OCI-LY1 (cell line): ENCODE results near the gene MICU1.

Experiments used
- H2AFZ ChIP-seq: fragments of 200-600 bp; sonication (generic), shearing (Covaris generic); 2 replicates; pipeline ENCODE4 v1.6.0; 2014; ENCODE audit warnings: antibody characterized with exemption, mild to moderate bottlenecking, low read length
- H3F3A ChIP-seq: fragments of 200-600 bp; sonication (generic), shearing (Covaris generic); 2 replicates; pipeline ENCODE4 v1.6.0; 2014; ENCODE audit warnings: mild to moderate bottlenecking, antibody characterized with exemption, low read length, moderate library complexity; ENCODE audit not compliant: insufficient read depth
- H3K27ac ChIP-seq: fragments of 200-600 bp; sonication (generic); 2 replicates; pipeline ENCODE4 v1.5.1; 2014; ENCODE audit warnings: low read length, mixed run types, mild to moderate bottlenecking, low read depth; ENCODE audit not compliant: poor library complexity, severe bottlenecking
- H3K27me3 ChIP-seq: fragments of 200-600 bp; sonication (generic); 2 replicates; pipeline ENCODE4 v1.6.0; 2014; ENCODE audit warnings: antibody characterized with exemption, mild to moderate bottlenecking, low read length, moderate library complexity; ENCODE audit not compliant: insufficient read depth
- H3K36me3 ChIP-seq: fragments of 200-600 bp; sonication (generic); 2 replicates; pipeline ENCODE4 v1.6.1; 2014; ENCODE audit warnings: mild to moderate bottlenecking, antibody characterized with exemption, low read length, moderate library complexity, mixed read lengths; ENCODE audit not compliant: insufficient read depth
- H3K4me1 ChIP-seq: fragments of 200-600 bp; sonication (generic); 2 replicates; pipeline ENCODE4 v1.5.1; 2014; ENCODE audit warnings: mild to moderate bottlenecking, low read length, moderate library complexity; ENCODE audit not compliant: insufficient read depth, severe bottlenecking
- H3K4me2 ChIP-seq: fragments of 200-600 bp; sonication (generic), shearing (Covaris generic); 2 replicates; pipeline ENCODE4 v1.6.1; 2014; ENCODE audit warnings: low read length
- H3K4me3 ChIP-seq: fragments of 200-600 bp; sonication (generic); 2 replicates; pipeline ENCODE4 v1.5.1; 2014; ENCODE audit warnings: low read length, low read depth, mild to moderate bottlenecking, mixed read lengths; ENCODE audit not compliant: poor library complexity, severe bottlenecking
- H3K79me2 ChIP-seq: fragments of 200-600 bp; shearing (Covaris generic); 2 replicates; pipeline ENCODE4 v1.6.1; 2016; ENCODE audit warnings: mixed run types, low read length, mixed read lengths; ENCODE audit not compliant: insufficient read depth
- H3K9ac ChIP-seq: fragments of 200-600 bp; sonication (generic), shearing (Covaris generic); 2 replicates; pipeline ENCODE4 v1.6.1; 2014; ENCODE audit warnings: mild to moderate bottlenecking, low read length, mixed read lengths
- H3K9me2 ChIP-seq: fragments of 200-600 bp; sonication (generic), shearing (Covaris generic); 2 replicates; pipeline ENCODE4 v1.6.1; 2014; ENCODE audit warnings: low read depth, mild to moderate bottlenecking, low read length, mixed read lengths
- H3K9me3 ChIP-seq: fragments of 200-600 bp; shearing (Covaris generic); 2 replicates; pipeline ENCODE4 v1.6.1; 2014; ENCODE audit warnings: low read length, mixed read lengths
- H4K20me1 ChIP-seq: fragments of 200-600 bp; sonication (generic), shearing (Covaris generic); 2 replicates; pipeline ENCODE4 v1.6.0; 2016; ENCODE audit warnings: mild to moderate bottlenecking, low read length; ENCODE audit not compliant: insufficient read depth
- CTCF ChIP-seq: fragments of 200-600 bp; sonication (generic), shearing (Covaris generic); IDR thresholded peaks from 2 replicates; pipeline ENCODE4 v1.5.1; 2017; ENCODE audit warnings: mild to moderate bottlenecking, antibody characterized with exemption, low read length, moderate library complexity, mixed read lengths
- EZH2 ChIP-seq: fragments of 200-600 bp; sonication (generic), shearing (Covaris generic); IDR thresholded peaks from 2 replicates; pipeline ENCODE4 v1.8.0; 2017; ENCODE audit warnings: borderline replicate concordance, mixed run types, mild to moderate bottlenecking, antibody characterized with exemption, low read length, moderate library complexity, mixed read lengths

Gene MICU1

GRCh38 chr10:72658696-72659400 lies 33.0 kb upstream of the MICU1 start:
- no peaks in the 10 kb centered on the region for H3K36me3 ChIP-seq
- no peaks in the 10 kb centered on the region for H3F3A ChIP-seq
- H3K27me3 ChIP-seq = no peaks in the 10 kb centered on the region
- no peak overlapping the region for H2AFZ ChIP-seq
- no peaks in the 10 kb centered on the region for H3K9me2 ChIP-seq
- no peak overlapping the region for H3K27ac ChIP-seq
- no peaks in the 10 kb centered on the region for H4K20me1 ChIP-seq
- no peak overlapping the region for H3K4me2 ChIP-seq
- no peaks in the 10 kb centered on the region for H3K4me1 ChIP-seq
- H3K9me3 ChIP-seq = no peaks in the 10 kb centered on the region
- H3K4me3 ChIP-seq = no peak overlapping the region
- TF ChIP-seq CTCF = no peak
- no peak for TF ChIP-seq EZH2
- H3K9ac ChIP-seq = no peak overlapping the region
- no peaks in the 10 kb centered on the region for H3K79me2 ChIP-seq

GRCh38 chr10:72654720-72655119 lies 28.8 kb upstream of the MICU1 start:
- Histone ChIP-seq H3K27me3 (no peaks in the 10 kb centered on the region), H3K9me2 (no peaks in the 10 kb centered on the region), H3K27ac (no peak overlapping the region), H4K20me1 (no peaks in the 10 kb centered on the region), H2AFZ (no peak overlapping the region), H3K9me3 (no peaks in the 10 kb centered on the region), H3K4me2 (no peak overlapping the region), H3K4me1 (no peaks in the 10 kb centered on the region), H3K36me3 (no peaks in the 10 kb centered on the region), H3K4me3 (no peak overlapping the region), H3K79me2 (no peaks in the 10 kb centered on the region), H3K9ac (no peak overlapping the region), H3F3A (no peaks in the 10 kb centered on the region)
- no peak for TF ChIP-seq EZH2
- TF ChIP-seq CTCF = no peak

GRCh38 chr10:72653383-72654096 lies 27.7 kb upstream of the MICU1 start:
- Histone ChIP-seq H3K4me2 (no peak overlapping the region), H3K27me3 (no peaks in the 10 kb centered on the region), H2AFZ (no peak overlapping the region), H3K36me3 (no peaks in the 10 kb centered on the region), H4K20me1 (no peaks in the 10 kb centered on the region), H3K9ac (no peak overlapping the region), H3K79me2 (no peaks in the 10 kb centered on the region), H3K9me3 (no peaks in the 10 kb centered on the region), H3K9me2 (no peaks in the 10 kb centered on the region), H3F3A (no peaks in the 10 kb centered on the region), H3K4me1 (no peaks in the 10 kb centered on the region), H3K4me3 (no peak overlapping the region), H3K27ac (no peak overlapping the region)
- TF ChIP-seq EZH2 (no peak), CTCF (no peak)
